Measurements from ENCODE around the gene ADAMTS20. TPM values are rescaled to one million over a fixed set of nuclear protein-coding genes. Genes with fewer than 3 reads are reported as not detected.
A peak's percentile ranks its signal among the peaks of the same experiment; 100 is the strongest.

The ADAMTS20 gene
- total RNA-seq, 1 donor from 2014 or later: not detected

DNA sequence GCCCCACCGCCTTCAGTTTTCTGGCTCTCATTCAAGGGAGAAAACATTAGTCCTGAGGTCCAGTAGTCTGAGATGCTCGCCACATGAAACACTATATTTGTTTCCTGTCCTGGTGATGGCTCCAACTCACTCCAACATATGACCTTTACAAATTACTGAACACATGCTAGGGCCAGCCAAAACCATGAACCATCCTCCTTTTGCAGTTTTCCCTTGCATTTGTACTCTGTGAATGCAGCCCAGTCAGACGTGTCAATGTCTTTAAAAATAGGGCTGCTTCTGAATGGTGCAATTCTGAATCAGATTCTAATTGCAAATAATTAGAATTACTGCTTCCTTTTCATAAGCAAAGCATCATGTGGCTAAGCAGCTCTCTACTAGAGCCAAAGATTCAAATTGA, 36.0 kb downstream of the ADAMTS20 start:
- no peak for FAIRE-seq
- TF ChIP-seq, protein P1, sequence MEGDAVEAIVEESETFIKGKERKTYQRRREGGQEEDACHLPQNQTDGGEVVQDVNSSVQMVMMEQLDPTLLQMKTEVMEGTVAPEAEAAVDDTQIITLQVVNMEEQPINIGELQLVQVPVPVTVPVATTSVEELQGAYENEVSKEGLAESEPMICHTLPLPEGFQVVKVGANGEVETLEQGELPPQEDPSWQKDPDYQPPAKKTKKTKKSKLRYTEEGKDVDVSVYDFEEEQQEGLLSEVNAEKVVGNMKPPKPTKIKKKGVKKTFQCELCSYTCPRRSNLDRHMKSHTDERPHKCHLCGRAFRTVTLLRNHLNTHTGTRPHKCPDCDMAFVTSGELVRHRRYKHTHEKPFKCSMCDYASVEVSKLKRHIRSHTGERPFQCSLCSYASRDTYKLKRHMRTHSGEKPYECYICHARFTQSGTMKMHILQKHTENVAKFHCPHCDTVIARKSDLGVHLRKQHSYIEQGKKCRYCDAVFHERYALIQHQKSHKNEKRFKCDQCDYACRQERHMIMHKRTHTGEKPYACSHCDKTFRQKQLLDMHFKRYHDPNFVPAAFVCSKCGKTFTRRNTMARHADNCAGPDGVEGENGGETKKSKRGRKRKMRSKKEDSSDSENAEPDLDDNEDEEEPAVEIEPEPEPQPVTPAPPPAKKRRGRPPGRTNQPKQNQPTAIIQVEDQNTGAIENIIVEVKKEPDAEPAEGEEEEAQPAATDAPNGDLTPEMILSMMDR (IDR thresholded peaks at IDR 0.05; ENCODE audit: insufficient read depth, low read length, severe bottlenecking): no peak
- DNase-seq (ENCODE audit: low read depth): no peak
- H3K36me3 ChIP-seq (ENCODE audit: control insufficient read depth, insufficient read depth, low read length): no peaks in the 10 kb centered on the region
- H3K27me3 ChIP-seq (ENCODE audit: control insufficient read depth, insufficient read depth, low read length): no peaks in the 10 kb centered on the region
- H3K4me3 ChIP-seq (ENCODE audit: low read depth, low read length): no peak overlapping the region

DNA sequence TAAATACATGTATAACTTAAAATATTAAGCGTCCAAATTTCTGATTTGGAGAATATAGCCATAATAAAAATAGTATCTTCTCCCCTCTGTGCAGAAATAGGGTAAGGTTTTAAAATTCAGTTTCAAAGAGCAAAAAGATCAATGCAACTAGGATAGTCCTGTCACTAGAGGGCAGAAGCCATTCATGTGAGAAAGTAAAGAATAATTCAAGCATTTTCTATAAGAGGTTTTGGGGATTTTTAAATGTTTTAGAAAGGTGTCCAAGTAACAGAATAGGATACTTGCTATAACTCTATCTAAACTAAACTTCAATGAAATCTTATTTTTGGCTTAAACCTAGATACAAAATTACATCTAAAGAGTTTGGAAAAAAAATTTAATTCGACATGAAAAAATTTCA, 50.3 kb downstream of the ADAMTS20 start:
- DNase-seq (ENCODE audit: low read depth) (peak; percentile 21), FAIRE-seq (no peak)
- TF ChIP-seq, protein P1 (IDR thresholded peaks at IDR 0.05; ENCODE audit: insufficient read depth, low read length, severe bottlenecking): peak; percentile 30
- no peaks in the 10 kb centered on the region for H3K27me3 ChIP-seq (ENCODE audit: control insufficient read depth, insufficient read depth, low read length)
- no peaks in the 10 kb centered on the region for H3K36me3 ChIP-seq (ENCODE audit: control insufficient read depth, insufficient read depth, low read length)
- no peak overlapping the region for H3K4me3 ChIP-seq (ENCODE audit: low read depth, low read length)

DNA sequence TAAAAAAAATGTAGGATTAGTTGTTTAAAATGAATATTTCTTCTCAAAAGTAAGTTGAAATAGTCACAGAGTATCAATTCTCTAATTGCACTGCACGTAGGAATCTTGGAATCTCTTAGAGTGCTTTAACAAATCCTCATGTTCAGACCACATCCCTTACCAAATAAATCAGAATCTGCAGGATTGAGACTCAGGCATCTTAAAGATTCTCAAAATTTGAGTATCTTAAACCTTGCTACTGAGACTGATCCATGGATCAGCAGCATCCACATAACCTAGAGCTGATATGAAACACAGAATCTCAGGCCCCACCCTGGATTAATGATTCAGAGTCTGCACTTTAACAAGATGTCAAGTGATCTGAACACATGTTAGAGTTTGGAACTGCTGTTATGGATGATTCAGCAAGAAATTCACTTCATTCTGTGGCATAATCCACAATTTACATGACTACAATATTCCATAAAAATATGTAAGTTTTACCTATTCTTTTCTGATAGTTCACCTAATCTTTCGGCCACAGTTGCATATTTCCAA, 58.7 kb downstream of the ADAMTS20 start:
- DNase-seq (ENCODE audit: low read depth) (no peak), FAIRE-seq (no peak)
- TF ChIP-seq, protein P1 (IDR thresholded peaks at IDR 0.05; ENCODE audit: insufficient read depth, low read length, severe bottlenecking): no peak
- Histone ChIP-seq H3K36me3 (ENCODE audit: control insufficient read depth, insufficient read depth, low read length) (no peaks in the 10 kb centered on the region), H3K27me3 (ENCODE audit: control insufficient read depth, insufficient read depth, low read length) (no peaks in the 10 kb centered on the region), H3K4me3 (ENCODE audit: low read depth, low read length) (no peak overlapping the region)

DNA sequence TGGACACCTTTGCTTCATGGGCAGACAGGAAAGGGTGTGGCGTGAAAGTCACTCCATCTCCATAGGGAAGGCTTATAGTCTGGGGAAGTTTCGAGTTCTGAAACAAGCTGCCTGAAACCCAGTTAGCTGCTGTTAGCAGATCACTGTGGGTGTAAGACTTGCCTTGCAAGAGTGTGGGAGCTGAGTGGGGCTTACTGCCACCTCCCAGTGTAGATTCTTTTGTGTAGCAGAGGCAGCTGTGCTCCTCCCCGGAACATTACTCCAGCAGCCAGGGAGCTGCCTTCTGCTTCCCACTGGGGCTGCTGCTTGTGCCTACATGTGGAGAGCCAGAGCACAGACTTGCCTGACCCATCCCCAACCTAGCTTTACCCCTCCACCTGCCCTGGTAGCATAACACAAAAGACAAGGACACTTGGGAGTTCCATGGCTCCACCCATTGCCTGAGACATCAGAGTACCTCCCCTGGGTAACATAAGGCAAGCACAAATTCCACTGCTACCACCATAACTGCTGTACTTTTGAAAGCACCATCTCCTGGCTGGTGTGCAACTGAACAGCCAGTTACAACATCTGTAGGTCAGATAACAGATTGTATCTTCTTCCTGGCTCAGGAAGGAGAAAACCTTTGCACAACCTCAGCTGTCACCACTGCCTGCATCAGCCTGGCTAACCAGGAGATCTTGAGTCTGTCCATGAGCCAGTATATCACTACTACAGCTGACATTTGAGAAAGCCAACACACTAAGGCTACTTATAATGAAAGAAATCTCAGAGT, 69.5 kb downstream of the ADAMTS20 start:
- FAIRE-seq (peak; percentile 36), DNase-seq (ENCODE audit: low read depth) (no peak)
- Histone ChIP-seq H3K27me3 (ENCODE audit: control insufficient read depth, insufficient read depth, low read length) (no peaks in the 10 kb centered on the region), H3K4me3 (ENCODE audit: low read depth, low read length) (no peak overlapping the region), H3K36me3 (ENCODE audit: control insufficient read depth, insufficient read depth, low read length) (no peaks in the 10 kb centered on the region)
- TF ChIP-seq, protein P1 (IDR thresholded peaks at IDR 0.05; ENCODE audit: insufficient read depth, low read length, severe bottlenecking): no peak

DNA sequence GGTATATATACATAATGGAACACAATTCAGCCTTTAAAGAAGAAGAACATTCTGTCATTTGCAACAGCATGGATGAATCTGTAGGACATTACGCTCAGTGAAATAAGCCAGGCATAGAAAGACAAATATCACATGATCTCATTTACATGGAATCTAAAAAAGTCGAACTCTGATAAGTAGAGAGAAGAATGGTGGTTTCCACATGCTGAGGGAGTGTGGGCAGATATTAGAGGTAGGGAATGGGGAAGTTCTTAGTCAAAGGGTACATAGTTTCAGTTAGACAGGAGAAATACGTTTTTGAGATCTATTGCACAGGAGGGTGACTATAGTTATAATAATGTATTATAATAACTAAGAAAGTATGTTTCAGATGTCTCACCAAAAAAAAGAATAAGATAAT, 71.4 kb downstream of the ADAMTS20 start:
- no peaks in the 10 kb centered on the region for H3K27me3 ChIP-seq (ENCODE audit: control insufficient read depth, insufficient read depth, low read length)
- TF ChIP-seq, protein P1 (IDR thresholded peaks at IDR 0.05; ENCODE audit: insufficient read depth, low read length, severe bottlenecking): no peak
- no peak for FAIRE-seq
- no peak for DNase-seq (ENCODE audit: low read depth)
- H3K4me3 ChIP-seq (ENCODE audit: low read depth, low read length): no peak overlapping the region
- H3K36me3 ChIP-seq (ENCODE audit: control insufficient read depth, insufficient read depth, low read length): no peaks in the 10 kb centered on the region
